Measurements from ENCODE around the gene SEMA3F. TPM values are rescaled to one million over a fixed set of nuclear protein-coding genes. Genes with fewer than 3 reads are reported as not detected.

Gene SEMA3F
- total RNA-seq, 2 experiments from 2014 or later, result 0.10 to 0.36 TPM

- CTCF ChIA-PET, result no interaction called here
- POLR2A ChIA-PET, result no interaction called here
Measured at GRCh38 chr3:50184242-50184978, 29.3 kb downstream of the SEMA3F start.

- POLR2A ChIA-PET, result no interaction called here
Measured at GRCh38 chr3:50185230-50185629, 30.1 kb downstream of the SEMA3F start.

GRCh38 chr3:50186096-50186495, 31.0 kb downstream of the SEMA3F start:
- ChIA-PET POLR2A (no interaction called here), CTCF (interaction anchor here (0.6 to 3.1 kb wide), 3 partner anchors 9 to 74 kb away, joined by 3 to 11 read pairs (median 6); no protein-coding TSS in a partner anchor)

More at GRCh38 chr3:50185230-50185629, 30.1 kb downstream of the SEMA3F start:
- CTCF ChIA-PET, result interaction anchor here (0.6 to 2.4 kb wide), 2 partner anchors 10 to 73 kb away, joined by 3 to 6 read pairs; no protein-coding TSS in a partner anchor

GRCh38 chr3:50187750-50188149, 32.6 kb downstream of the SEMA3F start:
- ChIA-PET POLR2A (no interaction called here), CTCF (interaction anchor here (1.5 to 3.1 kb wide), 2 partner anchors 34 to 38 kb away, joined by 3 to 11 read pairs; no protein-coding TSS in a partner anchor)

GRCh38 chr3:50189274-50189673, 34.1 kb downstream of the SEMA3F start:
- ChIA-PET CTCF (interaction anchor here (0.6 to 3.1 kb wide), 7 partner anchors 33 to 110 kb away, joined by 3 to 11 read pairs (median 3); no protein-coding TSS in a partner anchor), POLR2A (no interaction called here)

GRCh38 chr3:50189989-50190388, 34.9 kb downstream of the SEMA3F start:
- CTCF ChIA-PET, result interaction anchor here (0.6 to 6.9 kb wide), 3 partner anchors 34 to 70 kb away, joined by 3 to 190 read pairs (median 3); no protein-coding TSS in a partner anchor

GRCh38 chr3:50190936-50191660, 36.0 kb downstream of the SEMA3F start, which contains the start of gene GNAT1:
Gene GNAT1 (plus strand): TSS chr3:50191610. CDS start chr3:50191726, 116 bp downstream.
- POLR2A ChIA-PET, result interaction anchor here (1.7 kb wide), 1 partner anchor 35 kb away, joined by 4 read pairs; no protein-coding TSS in a partner anchor
- CTCF ChIA-PET, result interaction anchor here (1.1 to 6.9 kb wide), 7 partner anchors 19 to 86 kb away, joined by 3 to 190 read pairs (median 4); no protein-coding TSS in a partner anchor

More at GRCh38 chr3:50189989-50190388, 34.9 kb downstream of the SEMA3F start:
- POLR2A ChIA-PET, result no interaction called here

GRCh38 chr3:50192124-50192523, 37.0 kb downstream of the SEMA3F start:
- POLR2A ChIA-PET, result interaction anchor here (0.5 to 1.7 kb wide), 2 partner anchors 34 to 74 kb away, joined by 4 read pairs; no protein-coding TSS in a partner anchor
- CTCF ChIA-PET, result interaction anchor here (0.5 to 6.9 kb wide), 19 partner anchors 11 to 213 kb away, joined by 3 to 190 read pairs (median 4); partner anchors contain the start of genes LSMEM2 and SLC38A3

- CTCF ChIA-PET, result interaction anchor here (0.7 to 6.9 kb wide), 23 partner anchors 11 to 132 kb away, joined by 3 to 190 read pairs (median 5); partner anchors contain the start of genes HYAL3, LSMEM2, NAA80 and SLC38A3
- POLR2A ChIA-PET, result interaction anchor here (0.5 to 1.7 kb wide), 2 partner anchors 34 to 75 kb away, joined by 4 read pairs; no protein-coding TSS in a partner anchor
Measured at GRCh38 chr3:50192689-50193141, 37.6 kb downstream of the SEMA3F start.

GRCh38 chr3:50193286-50193685, 38.2 kb downstream of the SEMA3F start:
- ChIA-PET CTCF (interaction anchor here (0.6 to 6.9 kb wide), 21 partner anchors 11 to 315 kb away, joined by 3 to 190 read pairs (median 8); partner anchors contain the start of genes GNAI2, HYAL3, LSMEM2 and NAA80), POLR2A (interaction anchor here (2.1 kb wide), 1 partner anchor 33 kb away, joined by 12 read pairs; no protein-coding TSS in a partner anchor)

GRCh38 chr3:50193746-50194127, 38.6 kb downstream of the SEMA3F start:
- CTCF ChIA-PET, result interaction anchor here (0.6 to 6.9 kb wide), 25 partner anchors 11 to 316 kb away, joined by 3 to 190 read pairs (median 8); partner anchors contain the start of genes GNAI2, HYAL3, LSMEM2 and NAA80

GRCh38 chr3:50194128-50194902, 39.2 kb downstream of the SEMA3F start:
- POLR2A ChIA-PET, result interaction anchor here (0.5 to 2.1 kb wide), 3 partner anchors 32 to 66 kb away, joined by 3 to 12 read pairs (median 4); no protein-coding TSS in a partner anchor

More at GRCh38 chr3:50193746-50194127, 38.6 kb downstream of the SEMA3F start:
- POLR2A ChIA-PET, result interaction anchor here (2.1 kb wide), 1 partner anchor 32 kb away, joined by 12 read pairs; no protein-coding TSS in a partner anchor

GRCh38 chr3:50194903-50195500, 39.9 kb downstream of the SEMA3F start:
- ChIA-PET CTCF (interaction anchor here (0.5 to 6.9 kb wide), 33 partner anchors 9 to 1298 kb away, joined by 3 to 190 read pairs (median 6); partner anchors contain the start of genes GNAI2, HYAL3, LSMEM2 and NAA80), POLR2A (interaction anchor here (0.9 to 2.1 kb wide), 2 partner anchors 31 to 52 kb away, joined by 3 to 12 read pairs; no protein-coding TSS in a partner anchor)

More at GRCh38 chr3:50194128-50194902, 39.2 kb downstream of the SEMA3F start:
- CTCF ChIA-PET, result interaction anchor here (0.7 to 6.9 kb wide), 35 partner anchors 8 to 105 kb away, joined by 3 to 190 read pairs (median 6); partner anchors contain the start of genes GNAI2, HYAL3, LSMEM2 and NAA80

- ChIA-PET POLR2A (no interaction called here), CTCF (interaction anchor here (0.5 to 6.9 kb wide), 18 partner anchors 9 to 1299 kb away, joined by 3 to 190 read pairs (median 8); partner anchors contain the start of genes HYAL3, LSMEM2, NAA80 and SLC38A3)
Measured at GRCh38 chr3:50195501-50196252, 40.6 kb downstream of the SEMA3F start.

- ChIA-PET POLR2A (no interaction called here), CTCF (interaction anchor here (0.8 to 6.9 kb wide), 5 partner anchors 31 to 76 kb away, joined by 3 to 190 read pairs (median 13); no protein-coding TSS in a partner anchor)
Measured at GRCh38 chr3:50196253-50196801, 41.2 kb downstream of the SEMA3F start.

Data from activated CD8-positive, alpha-beta memory T cell treated with anti-CD3 and anti-CD28 coated beads for 36 hours (primary cell).